HG03457 (cell line): Measurements from ENCODE around the gene TRAP1.

Experiments used
- ATAC-seq: cut with Tn5 transposase; IDR thresholded peaks from one replicate; pipeline ENCODE4 v1.9.1; 2021; ENCODE audit warnings: moderate number of reproducible peaks; ENCODE audit not compliant: unreplicated experiment

TRAP1 gene

DNA sequence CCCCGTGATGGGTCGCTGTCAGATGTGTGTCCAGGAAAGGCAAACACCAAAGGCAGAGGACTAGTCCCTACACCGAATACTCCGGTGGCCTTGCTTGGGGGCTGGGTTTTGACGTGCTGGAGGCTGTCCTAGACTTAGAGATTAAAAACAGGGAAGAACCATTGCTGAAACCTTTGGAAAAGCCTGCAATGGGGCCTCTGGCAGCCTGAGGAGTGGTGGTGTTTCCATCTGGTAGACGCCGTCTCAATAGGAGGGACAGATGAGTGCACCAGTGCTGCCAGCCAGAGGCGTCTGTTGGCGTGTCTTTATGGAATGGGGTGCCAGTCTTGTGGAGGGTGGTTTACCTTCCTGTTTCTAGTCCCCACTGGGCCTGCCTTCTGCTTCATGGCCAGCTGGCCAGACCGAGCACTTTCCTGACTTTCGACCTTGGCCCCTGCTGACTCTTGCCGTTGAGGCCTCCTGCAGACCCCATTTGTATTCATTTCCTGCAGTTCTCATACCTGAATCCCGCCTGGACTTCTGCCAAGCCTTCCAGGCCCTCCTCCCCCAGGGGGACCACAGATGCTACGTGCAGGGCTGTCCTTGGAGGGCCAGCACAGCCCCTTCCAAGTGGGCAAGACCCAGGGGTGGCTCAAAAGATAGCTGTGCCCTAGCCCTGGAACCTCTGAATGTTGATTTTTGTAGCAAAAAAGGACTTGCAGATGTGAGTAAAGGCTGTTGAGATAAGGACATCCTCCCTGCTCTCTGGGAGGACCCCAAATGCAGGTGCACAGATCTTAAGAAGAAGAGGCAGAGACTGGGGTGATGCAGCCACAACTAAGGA lies 64.7 kb downstream of the TRAP1 start:
- ATAC-seq = no peak

DNA sequence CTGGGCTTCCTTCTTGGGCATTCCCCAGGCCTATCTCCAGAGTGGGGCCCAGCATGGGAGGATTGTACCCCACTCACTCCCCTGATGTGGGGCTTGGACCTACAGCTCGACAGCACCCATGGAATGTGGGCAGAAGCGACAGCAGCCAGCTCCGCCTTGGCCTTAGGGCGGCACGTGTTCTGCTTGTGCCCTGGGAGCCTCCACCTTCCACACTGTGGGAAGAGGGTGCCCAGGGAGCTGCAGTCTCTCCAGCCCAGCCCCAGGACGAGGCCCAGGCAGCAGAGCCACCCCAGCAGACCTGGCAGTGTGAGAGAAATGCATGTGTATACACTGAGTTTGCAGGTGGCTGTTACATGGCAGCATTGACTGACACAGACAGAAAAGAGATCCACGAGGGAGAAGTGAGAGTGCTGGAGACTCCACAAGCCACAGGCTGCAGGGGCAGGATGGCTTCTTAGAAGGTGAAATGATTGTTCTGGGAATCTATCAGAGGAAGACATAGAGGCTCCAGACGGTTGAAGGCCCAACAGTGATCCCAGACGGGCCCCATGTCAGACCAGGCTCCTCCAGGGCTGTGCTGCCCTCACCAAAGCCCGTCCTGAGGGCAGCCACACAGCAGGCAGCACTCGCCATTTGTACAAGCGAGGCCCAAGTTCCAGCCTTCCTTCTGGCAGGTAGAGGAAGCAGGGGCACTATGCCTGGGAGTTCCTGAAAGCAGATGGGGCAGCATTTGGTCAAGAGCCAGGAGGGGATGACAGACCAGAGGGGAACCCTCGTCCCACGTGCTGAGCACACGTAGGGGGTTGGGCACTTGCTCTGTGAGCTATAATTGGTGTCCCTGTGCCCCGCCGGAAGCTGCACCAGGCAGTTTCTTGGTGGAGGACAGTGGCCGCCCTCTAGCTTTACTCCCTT lies 65.6 kb downstream of the TRAP1 start:
- ATAC-seq = no peak

DNA sequence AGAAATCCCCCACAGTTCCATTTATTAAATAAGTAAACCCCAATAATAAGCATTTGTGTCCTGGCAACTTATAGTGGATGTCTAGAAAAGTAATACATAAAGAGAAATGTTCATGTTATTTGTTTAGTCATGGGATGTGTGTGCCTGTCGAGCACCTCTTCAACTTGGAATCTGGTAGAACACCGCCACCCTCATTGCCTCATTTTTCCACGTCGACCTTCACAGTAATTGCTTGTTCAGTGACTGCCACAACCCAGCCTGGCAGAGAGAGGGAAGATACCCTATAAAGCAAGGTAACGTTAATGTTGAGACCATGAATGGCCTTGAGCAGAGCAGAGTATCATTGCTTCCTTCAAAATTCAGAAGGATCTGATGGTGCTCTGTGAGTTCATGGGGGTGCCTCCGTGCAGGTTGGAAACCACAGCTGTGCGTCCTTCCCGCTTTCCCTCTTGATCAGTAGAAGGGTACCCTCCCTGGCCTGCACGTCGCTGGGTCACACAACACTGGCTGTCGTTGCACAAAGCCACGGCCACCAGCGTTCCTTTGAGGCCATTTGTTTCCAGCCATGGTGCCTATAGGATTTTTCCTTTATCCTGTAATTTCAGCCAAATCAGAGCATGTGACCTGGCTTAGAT lies 66.6 kb downstream of the TRAP1 start:
- ATAC-seq = no peak

DNA sequence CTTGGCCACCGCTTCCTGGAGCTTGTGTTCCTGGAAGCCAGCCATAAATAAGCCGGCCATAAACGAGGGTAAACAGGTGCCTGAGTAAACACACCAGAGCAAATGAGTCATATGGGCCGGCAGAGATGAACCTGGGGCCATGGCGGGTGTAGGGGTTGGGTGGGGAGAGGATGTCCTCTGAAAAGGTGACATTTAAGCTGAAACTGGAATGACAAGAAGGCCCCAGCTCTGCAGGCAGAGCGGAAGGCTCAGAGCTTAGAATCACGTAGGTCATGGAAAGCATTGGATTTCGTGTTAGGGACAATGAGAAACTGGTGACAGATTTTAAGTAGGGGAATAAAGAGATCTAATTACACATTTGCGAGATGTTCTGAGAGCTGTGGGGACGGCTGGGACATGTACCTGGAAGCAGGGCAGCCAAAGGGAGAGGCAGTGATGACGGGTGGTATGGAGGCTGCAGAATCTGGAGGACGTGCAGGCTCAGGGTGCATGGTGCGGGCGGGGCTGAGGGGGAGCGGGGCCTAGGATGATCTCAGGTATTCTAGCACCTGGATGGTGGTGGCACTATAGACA lies 70.9 kb downstream of the TRAP1 start:
- ATAC-seq = no peak

DNA sequence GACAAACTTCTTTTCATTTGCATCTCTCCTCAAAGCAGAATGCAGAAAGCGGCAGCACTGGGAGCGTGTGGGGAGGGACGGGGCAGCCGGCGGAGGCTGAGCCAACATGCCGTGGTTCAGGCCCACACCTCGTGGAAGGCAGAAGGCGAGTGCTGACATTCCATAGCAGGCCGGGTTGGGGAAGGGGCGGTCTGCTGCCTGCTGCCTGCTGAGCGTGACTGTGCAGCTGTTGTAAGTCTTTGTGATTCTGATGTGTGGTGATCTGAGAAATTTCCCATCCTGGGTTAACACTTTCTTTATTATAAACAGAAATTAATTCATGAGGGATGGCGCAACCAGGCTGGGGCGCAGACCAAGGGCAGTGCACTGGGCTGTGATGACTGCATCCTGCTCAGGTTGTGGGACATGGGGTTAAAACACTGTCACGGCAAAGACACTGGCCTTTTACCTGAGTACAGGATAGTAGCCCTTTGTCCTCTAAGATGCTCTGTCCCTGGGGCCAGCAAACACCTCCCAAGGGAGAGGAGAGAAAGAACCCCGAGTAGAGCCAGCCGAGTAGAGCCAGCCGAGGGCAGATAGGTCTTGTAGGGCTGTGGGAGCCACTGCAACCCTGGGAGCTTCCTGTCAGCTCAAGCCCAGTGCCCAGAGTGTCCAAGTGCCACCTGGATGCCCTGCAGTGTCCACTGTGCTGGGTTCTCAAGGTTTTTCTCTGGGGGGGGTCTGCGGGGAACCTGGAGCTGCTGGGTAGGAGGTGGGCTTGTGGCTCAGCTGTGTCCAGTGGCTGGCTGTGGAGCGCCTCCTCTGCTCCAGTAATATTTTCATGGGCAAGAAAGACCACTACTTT lies 71.6 kb downstream of the TRAP1 start:
- no peak for ATAC-seq

DNA sequence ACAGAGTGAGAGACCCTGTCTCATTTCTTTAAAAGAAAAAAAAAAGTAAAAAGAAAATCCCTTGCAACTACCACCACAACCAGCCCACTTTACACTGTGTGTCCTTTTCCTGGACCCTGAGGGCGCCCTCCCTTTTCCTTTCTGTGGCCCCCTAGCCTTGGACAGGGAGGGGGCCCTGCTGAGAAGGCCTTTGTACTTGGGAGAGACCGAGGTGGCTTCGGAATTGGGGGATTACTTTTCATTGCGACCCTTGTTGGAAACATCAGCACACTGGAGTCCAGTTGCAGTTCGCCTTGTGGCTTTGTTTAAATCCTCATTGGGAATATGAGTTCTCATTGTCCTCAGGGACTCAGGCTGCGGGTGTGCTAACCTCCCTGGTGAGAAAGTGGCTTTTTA lies 72.2 kb downstream of the TRAP1 start:
- ATAC-seq = no peak

DNA sequence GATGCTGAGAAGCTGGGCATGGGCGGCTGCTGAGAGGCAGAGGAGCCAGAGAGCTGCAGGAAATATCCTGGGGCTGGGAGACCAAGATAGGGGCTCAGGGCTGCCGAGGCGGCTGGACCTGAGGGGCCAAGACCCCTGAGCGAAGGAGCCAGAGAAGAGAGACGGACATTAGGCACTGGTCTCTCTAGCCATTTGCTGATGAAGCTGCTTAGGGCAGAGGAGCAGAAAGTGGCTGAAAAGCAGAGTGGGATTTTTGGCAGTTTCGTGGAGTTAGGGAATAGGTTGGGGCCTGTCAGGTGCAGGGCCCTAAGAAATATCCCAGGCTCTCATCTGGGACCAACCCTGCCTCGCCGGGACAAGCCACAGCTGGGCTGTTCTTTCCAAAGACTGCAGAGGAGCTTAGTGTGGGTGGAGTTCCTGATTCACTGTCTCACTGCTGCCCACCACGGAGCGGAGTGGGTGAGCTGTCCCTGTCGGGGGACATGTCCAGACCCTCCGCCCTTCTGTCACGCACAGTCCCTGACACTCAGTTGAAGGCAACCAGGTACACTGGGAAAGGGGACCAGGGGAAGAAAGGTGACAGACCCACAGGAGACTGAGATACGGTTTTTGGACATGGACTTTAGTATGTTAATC lies 74.1 kb downstream of the TRAP1 start:
- ATAC-seq = no peak

DNA sequence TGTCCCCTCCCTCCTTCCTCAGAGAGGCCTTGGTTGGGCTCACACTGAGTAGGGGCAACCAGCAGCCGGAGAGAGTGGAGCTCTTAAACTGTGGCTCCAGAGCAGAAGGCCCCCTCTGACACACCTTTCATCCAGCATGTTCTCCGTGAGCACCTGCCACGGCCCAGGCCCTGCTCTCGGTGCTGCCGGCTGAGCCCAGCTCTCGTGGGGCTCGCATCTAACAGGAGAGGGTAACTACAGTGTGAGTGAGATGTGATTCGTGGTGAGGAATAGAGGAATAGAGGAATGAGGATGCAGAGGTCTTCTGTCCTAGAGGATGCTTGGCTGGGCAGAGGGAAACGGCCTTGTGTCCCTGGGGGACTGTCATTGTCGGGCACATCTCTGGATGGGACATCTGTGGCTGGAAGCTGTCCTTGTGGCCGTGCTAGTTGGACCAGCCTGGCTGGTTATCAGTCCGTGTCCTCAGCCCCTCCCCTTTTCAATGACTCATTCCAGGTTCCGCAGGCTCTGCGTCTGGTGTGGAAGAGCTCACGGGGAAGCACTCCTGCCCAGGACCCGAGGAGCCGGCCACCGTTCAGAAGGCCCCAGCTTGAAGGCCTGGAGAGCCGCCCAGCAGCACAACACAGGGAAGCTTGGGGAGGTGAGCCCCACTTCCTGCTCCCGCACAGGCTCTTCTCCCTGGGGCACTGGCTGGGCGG lies 74.8 kb downstream of the TRAP1 start:
- ATAC-seq = no peak

DNA sequence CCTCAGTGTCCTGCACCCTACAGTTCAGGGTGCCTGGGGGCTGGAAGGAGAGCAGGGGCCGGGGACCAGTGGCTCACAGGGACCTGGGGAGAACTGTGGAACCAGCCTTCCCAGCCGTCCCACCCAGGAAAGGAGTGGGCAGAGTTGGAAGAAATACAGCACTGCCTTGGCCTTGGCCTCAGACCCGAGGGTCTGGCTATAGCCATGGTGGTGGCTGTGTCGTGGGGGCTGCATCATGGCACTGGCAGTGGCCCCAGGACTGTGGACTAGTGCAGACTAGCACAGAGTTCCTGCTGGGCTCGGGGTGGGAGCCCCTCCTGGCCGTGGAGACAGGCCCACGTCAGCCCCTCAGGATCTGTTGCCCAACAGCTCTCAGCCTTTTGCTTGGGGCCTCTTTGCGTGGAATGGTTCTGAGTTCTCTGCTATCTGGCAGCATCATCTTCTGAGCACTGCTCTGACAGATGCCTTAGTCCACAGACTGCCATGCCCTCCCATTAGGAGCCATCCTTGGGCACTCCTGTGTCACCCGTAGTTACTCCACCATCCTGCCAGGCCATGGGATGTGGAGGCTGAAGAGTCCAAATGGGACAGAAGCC lies 75.4 kb downstream of the TRAP1 start:
- ATAC-seq = no peak

DNA sequence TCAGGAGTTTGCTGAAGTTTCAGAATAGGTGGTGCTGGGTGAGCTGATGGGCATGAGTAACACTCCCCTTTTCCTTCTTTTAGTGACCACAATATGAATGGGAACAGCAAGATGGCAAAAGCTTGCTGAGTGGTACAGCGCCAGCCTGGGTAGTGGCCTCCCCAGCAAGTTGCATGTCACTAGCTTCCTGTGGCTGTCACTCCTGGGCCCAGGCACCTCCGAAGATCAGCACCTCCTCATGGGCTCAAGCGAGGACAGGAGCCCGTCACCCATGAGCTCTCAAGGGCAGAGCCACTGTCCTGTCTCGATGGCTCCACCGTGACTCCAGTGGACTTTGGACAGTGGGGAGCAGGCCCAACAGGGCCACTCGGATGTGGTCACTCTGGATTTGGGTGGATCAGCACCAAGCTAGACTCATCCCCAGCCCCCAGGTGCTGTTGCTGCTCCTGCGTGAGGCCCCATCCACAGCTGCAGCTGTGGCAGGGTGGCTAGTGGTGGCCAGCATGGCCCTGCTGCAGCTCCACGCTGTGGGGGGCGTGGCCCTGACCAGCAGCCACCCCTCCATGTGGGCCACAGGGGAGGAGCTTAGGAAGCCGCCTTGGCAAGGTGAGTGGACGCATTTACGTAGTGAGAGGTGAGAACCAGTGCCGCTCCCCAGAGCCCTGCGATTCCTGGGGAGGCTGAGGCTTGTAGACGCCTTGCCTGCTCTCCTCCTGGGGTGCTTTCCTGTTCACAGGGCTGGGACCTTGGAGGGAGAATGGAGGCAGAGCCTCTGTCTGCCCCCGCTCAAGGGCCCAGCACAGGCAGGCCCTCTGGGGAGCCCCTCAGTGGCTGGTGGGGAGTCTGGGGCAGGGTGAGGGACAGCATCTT lies 76.5 kb downstream of the TRAP1 start:
- no peak for ATAC-seq

DNA sequence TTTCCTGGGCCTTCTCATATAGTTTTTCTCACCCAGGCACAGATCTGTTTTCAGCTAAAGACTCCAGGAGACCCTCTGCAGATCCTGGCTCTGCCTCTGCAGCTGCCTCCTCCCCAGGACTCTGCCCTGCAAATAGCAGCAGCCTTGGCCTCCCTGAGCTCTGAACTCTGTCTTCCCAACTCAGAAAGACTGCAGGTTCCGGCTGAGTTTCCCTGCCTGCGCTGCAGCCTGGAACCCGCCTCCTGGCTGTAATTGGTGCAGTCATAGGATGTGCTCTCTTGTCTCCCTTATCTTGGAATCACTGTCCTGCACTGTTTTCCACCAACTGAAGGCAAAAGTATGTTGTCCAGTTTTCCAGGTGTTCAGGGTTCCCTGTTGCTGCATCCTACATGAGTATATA lies 77.1 kb downstream of the TRAP1 start:
- ATAC-seq = no peak

DNA sequence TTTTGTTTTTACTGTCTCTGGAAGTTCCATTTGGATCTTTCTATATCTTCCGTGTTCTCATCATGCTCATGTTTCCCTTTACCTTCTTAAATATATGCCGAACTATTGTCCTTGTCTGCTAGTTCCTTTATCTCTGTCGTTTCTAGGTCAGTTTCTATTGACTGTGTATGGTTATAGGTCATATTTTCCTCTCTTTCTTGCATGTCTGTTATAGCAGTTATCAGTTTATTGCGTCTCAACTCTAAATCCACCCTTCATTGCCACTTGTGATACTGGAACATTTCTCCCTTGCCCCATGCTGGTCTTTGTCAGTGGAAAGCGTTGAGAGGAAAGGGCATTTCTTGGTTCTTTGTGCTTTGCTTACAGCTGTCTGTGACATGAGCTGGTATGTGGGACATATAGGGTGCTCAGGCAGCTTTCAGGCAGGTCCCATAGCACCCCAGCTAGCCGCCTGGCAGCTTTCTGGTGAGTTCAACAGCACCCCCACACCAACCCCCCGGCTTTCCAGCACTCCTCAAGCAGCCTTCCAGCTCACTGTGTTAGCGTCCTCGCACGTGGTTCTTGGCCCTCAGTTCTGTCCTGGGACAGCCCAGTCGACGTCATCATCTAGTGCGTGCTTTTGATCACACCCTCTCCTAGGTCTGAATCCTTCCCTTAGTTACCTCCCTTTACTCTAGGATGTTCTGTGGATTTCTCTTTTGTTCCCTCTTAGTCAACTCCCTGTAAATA lies 78.2 kb downstream of the TRAP1 start:
- ATAC-seq = no peak

DNA sequence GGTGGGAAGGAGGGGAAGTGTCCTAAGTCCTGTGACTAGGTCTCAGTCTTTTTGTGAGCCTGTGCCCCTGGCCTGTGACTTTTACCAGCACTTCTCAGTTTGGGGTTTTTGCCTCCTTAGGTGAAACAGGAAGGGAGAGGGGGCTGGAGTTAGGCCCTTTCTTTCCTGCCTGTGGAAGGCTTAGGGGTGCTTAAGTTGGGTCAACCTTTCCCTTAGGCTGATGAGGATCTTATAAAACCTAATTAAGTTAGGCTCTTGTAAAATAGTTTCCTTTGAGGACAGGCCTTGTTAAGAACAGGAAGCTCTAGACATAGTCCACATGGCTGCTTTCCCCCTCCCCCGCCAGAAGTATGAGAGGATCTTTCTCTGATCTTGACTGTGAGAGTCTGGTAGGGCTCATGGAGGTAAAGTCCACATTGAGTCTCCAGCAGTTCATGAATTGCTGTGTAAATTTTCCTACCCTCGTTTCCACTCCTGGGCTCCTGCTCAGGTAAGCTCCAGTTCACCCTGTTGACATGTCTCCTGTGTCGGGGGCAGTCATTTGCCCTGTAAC lies 79.9 kb downstream of the TRAP1 start:
- ATAC-seq = no peak

DNA sequence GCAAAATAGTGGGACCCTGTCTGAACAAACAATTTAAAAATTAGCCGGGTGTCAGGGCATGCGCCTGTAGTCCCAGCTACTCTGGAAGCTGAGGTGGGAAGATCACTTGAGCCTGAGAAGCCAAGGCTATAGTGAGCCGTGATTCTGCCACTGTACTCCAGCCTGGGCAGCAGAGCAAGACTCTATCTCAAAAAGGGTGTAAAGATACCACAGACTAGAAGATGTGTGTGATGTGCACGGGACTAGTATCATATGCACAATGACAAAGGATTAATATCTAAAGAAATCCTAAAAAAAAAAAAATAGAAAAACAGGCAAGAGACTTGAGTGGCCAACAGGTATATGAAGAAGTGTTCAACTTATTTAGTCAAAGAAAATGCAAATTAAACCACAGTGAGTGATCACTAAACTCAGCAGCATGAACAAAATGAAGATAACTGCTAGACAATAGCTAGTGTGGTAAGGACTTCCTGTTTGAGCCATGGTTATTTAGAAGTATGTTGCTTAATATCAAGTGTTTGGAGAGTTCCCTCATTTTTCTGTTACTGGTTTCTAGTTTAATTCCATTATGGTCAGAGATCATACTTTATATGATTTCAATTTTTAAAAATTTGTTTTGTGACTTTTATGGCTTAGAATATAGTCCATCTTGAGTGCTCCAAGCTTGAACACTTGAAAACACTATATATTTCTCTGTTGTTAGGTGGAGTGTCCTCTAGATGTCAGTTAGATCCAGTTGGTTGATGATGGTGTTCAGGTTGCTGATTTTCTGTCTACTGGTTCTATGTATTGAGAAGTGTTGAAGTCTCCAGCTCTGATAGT lies 91.2 kb downstream of the TRAP1 start:
- ATAC-seq = no peak

DNA sequence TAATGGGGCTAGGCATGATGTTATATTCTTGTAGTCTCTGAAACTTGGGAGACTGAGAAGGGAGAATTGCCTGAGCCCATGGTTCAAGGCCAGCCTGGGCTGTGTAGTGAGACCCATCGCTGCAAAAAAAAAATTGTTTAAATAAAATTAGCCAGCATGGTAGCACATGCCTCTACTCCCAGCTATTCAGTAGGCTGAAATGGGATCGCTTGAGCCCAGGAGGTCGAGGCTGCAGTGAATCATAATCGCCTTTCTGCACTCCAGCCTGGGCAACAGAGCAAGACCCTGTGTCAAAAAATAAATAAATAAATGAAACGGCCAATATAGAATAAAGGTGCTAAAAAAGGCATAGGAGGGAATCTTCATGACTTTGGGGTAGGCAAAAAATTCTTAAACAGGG lies 92.0 kb downstream of the TRAP1 start:
- ATAC-seq = no peak

DNA sequence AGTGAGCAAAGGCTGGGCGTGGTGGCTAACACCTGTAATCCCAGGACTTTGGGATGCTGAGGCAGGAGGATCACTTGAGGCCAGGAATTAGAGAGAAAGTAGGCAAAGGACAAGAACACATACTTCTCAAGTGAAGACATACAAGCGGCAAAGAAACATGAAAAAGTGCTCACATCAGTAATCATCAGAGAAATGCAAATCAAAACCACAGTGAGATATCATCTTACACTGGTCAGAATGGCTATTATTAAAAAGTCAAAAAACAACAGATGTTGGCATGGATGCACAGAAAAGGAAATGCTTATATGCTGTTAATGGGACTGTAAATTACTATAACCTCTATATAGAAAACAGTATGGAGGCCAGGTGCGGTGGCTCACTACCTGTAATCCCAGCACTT lies 93.7 kb downstream of the TRAP1 start:
- no peak for ATAC-seq
